Measurements from ENCODE around the gene GTF3A.

GTF3A gene

DNA sequence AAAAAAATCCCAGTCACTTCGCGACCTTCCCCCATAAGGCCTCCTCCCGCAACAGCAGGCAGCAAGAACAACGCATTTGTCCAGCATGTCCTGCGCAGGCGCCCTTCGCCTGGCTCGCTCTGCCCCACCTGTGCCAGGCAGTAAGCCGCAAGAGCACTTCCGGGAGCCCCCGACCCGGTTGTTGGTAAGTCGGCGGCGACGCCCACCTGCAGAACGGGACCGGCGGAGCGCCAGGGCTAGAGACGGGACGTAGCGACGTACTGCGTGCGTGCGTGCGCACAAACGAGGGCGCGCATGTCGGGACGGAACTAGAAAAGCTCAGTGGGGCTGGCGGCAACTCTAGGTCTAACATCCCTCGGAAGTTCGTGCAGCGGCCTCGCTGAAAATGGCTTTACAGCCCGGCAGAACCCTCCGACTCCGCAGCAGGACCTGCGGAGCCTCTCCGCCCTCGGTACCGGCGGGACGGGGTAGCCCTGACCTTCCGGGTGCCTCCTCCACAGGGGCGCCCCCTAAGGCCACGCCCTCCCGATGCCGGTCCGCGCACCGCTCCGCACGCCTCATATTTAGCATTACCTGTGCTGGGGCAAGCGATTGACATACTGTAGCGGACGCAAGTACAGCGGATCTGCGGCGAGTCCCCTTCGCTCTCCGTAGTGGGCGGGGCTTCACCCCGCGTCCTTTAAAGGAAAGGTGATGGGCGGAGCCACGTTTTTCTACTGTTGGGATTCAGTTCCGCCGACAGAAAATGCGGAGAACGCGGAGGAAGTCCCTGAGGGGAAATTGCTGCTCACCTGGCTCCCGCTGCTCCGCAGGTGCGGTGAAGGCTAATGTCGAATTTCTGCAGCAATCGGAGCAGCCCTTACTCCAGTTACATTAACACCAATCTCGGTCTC lies 25.8 kb downstream of the GTF3A start, which contains the start of gene MTIF3:
Gene MTIF3, minus strand, starts transcription at position 629 of the 893 bp plus-strand sequence. CDS start 10,116 bp downstream, outside the sequence.
- DNase-seq: peak; percentile 93 to 96

DNA sequence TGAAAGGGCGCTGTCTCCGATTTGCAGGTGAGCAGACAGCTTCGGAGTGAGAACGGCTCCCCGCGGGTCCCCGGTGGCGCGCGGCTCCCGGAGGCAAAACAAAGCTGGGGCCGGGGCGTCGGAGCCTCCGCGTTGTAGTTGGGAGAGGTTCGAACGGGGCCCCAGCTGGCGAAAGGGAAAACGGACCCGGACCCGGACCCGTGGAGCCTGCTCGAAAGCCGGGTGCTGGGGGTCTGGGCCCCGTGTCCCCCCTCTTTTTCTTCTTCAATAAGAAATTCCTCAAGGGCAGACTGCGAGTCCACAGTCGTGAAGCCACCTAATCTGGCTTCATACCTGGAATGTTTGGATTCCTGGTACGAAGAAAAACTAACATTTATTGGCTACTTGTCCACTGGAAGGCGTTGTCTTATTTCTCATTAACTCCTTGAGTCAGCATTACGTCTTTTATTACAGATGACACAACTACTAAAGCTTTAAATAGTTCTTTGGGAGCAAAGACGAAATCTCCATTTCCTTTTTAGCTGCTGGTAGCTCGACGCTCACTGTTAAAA lies 26.6 kb downstream of the GTF3A start:
- no peak for DNase-seq

DNA sequence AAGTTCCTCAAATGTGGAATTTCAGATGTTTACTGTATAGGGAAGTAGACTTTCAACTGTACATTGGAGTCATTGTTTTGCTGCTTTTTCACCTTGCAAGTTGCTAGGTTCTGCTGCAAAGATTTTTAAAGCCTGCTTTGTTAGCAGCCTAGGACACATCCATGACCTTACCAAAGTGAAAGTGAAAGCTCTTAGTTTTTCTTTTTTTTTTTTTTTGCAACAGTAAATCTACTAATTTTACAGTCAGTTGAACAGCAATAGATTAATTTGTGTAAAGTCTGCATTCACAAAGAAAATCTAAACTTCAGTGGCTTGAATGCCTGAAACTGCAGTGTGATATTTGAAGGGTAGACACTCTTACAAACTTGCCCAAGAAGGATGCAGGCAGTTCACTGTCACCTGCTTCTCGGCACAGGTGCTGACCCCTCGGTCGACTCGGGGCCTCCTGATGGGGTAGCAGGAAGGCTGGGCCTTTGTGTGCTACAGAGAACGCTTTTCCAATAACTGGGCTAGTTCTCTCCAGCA lies 31.0 kb downstream of the GTF3A start:
- DNase-seq: no peak

DNA sequence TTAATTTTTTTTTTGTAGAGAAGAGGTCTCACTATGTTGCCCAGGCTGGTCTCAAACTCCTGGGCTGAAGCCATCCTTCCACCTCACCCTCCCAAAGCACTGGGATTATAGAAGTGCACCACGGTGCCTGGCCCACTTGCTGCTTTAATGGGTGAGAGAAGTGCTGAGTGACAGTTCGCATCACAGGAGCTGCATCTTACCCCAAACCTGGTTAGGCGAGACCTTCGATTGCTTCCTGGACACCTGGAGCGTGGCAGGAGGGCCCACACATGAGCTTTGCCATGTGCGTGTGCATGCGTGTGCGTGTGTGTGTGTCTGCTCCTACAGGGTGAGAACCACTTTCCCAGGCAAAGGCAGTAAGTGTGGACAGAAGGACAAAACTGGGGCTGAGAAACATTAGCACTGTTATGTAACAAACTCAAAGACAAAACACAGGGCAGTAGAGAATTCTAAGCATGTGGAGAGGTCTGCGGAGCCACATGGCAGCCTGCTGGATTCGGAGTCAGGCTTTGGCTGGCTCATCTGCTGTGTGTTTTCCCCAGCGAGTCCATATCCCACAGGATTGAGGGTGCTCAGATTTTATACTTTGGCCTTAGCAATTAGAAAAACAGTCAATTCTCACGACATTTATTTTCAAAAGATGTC lies 37.6 kb downstream of the GTF3A start:
- no peak for DNase-seq

DNA sequence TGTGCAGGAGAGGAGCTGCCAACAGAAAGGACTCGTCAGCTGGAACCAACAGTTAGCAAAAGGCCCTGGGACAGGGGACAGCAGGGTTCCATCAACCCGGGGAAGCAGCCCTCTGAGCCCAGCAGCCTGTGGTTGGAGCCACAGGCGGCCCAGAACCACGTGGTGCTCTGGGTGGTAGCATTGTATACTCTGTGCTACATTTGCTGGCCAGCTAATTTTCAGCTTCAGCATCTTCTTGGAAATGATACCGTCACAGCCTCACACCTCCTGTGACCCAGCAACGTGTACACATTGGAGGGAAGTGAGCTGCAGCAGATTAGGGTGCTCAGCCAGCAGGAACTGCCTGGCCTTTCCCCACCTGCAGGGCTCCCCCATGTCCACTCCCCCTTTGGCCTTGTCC lies 39.1 kb downstream of the GTF3A start:
- DNase-seq: no peak

DNA sequence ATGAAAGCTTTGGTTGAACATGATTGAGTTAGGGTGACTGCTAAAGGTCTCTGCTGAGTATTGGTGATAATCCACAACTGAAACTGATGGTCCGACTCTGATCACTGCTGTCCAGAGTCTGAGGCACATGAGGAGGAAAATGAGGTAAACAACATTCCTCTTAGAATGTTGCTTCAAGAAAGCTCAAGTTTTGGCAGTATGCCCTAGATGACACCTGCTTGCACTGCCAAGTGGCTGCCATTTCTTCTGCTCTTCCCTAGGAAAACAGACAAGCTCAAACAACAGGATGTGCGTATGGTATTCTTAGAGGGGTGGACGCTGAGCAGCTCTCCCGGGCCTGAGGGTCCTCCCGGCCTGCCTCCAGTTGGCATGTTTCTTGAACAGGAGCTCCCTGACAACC lies 41.2 kb downstream of the GTF3A start:
- DNase-seq: no peak

DNA sequence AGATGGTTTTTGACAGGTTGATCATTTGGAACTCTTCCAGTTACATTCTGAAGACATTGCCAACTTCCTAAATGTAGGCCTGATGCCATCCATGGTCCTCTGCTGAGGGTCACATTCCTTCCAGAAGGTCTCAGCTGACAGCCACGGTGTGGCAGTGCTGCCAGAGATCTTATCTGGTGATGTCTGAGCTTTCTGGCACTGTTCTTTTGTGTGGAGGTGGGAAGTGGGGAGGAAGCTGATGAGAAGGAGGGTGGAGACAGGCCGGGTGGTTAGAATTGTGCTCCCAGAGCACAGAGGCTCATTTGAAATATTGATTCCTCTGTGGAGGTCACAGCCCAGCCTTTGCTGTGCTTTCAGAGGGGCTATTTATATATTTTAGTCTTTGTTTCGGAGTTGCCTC lies 42.1 kb downstream of the GTF3A start:
- DNase-seq: no peak

DNA sequence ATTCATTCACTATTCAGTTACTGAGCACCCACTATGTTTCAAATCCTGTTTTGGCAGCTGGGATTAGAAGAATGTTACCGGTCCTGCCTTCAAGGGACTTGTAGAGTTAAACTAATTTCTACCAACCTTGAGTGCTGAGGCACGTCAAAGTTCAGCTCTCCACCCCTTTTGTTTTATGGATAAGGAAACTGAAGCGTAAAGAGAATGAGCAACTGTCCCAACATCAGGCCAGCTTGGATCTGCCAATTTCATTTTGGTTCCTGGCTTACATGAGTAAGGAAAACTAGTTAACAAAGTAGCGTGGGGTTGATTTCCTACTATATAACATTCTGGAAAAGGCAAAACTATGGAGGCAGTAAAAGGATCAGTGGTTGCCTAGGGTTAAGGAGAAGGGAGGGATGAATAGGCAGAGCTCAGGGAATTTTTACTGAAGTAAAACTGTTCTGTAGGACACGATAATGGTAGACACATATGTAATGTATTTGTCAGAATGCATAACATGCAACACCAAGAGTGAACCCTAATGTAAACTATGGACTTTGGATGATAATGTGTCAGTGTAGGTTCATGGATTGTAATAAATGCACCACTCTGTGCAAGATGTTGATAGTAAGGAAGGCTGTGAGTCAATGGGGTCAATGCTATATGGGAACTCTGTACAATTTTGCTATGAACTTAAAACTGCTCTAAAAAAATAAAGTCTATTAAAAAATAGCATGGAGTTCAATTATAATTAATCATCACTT lies 45.8 kb downstream of the GTF3A start:
- no peak for DNase-seq

DNA sequence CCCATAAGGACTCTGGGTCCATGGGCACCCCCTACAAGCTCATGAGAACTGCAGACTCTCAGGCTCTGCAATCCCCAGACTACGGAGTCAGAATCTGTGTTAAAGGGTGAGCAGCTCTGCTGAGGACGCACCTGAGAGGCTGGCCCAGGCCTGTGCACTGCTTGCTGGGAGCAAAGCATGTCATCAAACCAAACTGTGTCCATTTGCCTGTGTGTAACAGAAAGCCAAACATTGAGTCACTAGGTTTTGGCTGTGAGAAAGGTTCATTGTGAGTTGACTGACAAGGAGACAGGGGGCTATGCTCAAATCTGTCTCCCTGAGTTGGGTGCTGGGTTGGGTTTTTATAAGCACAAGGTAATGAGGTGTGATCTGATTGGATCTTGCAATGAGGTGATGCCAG lies 48.0 kb downstream of the GTF3A start:
- no peak for DNase-seq

DNA sequence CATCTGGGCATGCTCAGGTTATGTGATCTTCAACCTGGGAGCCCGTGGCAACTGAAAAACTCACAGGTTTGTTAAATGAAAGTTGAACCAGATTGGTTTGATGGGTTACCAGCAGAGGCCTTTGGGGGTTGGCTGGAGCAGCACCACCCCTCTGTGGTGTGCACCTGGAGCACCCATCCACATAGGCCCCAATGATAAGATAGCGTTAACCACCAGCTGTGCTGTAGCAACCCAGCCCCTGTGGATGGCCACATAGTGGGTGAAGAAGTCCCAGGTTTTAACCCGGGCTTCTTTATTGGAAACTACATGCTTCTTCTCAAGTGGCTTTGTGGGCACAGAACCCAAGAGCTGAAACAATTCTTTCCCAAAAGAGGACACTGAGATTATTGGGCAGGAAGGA lies 48.5 kb downstream of the GTF3A start:
- no peak for DNase-seq

DNA sequence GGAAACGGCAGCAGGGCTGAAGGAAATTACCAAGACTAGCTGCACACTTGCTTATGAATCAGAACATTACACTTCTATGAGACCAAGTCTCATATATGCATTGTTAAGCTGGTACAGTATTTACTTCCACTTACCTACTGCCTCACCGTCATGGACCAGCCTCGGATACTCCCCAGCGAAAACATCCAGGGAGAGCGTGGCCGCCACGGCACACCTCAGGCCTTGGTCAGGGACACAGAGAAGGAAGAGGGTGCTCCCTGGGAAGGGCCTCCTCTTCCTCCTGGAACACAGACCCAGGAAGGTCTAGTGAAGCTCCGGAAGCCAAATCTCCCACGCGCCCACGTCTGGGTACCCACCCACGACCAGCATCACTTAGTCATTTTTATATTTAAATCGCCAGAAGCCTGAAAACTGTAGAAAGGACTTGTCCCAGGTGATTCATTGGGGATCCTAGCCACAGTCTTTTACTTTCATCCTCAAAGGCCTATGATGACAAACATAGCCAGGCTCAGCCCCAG lies 50.4 kb downstream of the GTF3A start:
- DNase-seq: no peak

DNA sequence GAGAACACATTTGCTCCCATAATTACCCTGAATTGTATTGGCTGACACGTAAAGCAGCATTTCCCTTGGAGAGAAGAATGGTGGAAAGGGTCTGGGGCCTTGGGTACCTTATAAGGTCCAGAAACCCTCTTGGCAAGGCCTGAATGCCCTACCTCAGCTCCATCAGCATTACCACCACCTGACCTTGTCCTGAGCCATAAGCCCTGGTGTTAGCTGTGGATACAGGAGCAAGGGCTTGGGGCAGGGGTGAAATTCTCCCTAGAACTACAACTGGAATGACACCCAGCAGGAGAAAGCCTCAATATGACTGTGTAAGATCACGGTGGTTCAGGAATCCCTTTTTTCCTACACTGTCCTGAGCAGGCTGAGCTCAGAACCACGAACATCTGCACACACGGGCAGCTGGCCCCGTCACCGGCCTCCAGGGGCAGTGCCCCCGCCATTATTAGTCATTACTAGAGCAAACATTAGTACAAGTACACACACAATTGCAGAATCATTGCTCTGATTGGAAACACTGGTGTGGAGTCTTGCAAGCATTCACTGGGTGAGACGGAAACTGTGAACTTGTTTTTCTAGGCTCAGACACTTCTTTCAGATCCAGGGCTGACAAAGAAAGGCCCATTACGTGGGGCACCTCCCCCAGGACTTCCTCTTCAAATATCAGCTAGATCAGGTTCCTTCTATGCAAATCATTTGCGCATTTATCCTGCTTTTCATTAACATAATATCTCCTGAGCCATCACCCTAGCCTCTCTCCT lies 52.7 kb downstream of the GTF3A start:
- peak in 1 of 2 experiments; percentile 17 for DNase-seq

DNA sequence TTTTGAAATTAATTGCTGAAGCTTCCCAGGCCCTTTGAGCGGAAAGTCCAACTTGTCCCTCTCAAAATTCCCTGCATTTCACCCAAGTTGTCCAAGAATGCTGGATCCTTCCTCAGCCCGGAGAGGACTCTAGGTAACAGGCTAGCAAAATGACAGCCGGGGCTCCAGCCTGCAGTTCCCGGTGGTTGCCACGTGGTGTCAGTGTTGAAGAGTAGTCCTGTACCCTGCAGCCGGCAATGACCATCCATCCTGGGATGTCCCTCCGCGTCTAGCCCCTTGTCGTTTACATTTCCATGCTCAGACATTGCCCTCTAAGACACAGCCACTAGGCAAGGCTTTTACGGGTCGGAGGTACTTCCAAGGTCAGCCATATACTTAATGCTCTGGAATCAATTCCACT lies 57.3 kb downstream of the GTF3A start:
- peak in 1 of 2 experiments; percentile 34 for DNase-seq

DNA sequence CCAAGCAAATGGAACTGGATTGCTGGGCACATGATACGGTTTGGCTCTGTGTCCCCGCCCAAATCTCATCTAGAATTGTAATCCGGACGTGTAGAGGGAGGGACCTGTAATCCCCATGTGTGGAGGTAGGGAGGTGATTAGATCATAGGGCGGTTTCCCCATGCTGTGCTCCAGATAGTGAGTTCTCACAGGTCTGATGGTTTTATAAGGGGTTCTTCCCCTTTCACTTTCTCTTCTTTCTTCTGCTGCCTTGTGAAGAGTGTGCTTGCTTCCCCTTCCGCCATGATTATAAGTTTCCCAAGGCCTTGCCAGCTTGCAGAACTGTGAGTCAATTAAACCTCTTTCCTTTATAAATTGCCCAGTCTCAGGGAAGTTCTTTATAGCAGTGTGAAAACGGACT lies 58.6 kb downstream of the GTF3A start:
- DNase-seq: no peak

DNA sequence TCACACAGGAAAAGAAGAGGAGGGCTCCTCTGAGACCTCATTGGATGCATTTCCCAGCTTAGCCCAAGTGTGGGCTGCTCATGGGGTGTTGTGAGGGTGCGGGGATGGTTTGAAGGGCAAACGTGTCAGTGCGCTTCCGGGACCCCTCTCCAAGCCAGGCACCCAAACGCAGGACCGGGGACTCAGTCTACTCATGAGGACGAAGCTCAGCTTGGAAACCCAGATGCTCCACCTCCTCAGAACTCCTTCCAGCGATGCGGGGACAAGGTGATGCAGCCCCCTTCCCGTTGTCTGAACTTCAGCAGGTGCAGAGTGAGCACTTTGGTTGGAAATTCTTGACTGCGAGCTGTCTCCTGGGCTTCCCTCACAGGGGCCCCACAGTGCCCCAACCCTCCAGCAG lies 59.0 kb downstream of the GTF3A start:
- DNase-seq: no peak

Data from NCI-H2081 (cell line).